Endothelial cell of umbilical vein (primary cell): ENCODE measurements around the gene NDUFAF8.

Source experiments
- EZH2 ChIP-seq: IDR thresholded peaks from 2 replicates; pipeline ENCODE4 v1.6.1; 2012; ENCODE audit warnings: borderline replicate concordance, low read depth, mild to moderate bottlenecking, moderate library complexity, low read length, inconsistent platforms; ENCODE audit not compliant: severe bottlenecking
- FOS ChIP-seq: IDR thresholded peaks from 2 replicates; pipeline ENCODE4 v1.6.1; 2011; ENCODE audit warnings: mild to moderate bottlenecking, low read length, moderate library complexity, borderline replicate concordance; ENCODE audit not compliant: insufficient read depth
- JUN ChIP-seq: IDR thresholded peaks from 2 replicates; pipeline ENCODE4 v1.6.1; 2011; ENCODE audit warnings: borderline replicate concordance, low read depth; ENCODE audit not compliant: insufficient read length, insufficient read depth
- MYC ChIP-seq: IDR thresholded peaks from one replicate; pipeline ENCODE4 v1.6.1; 2011; ENCODE audit warnings: mild to moderate bottlenecking, low read depth, low read length
- POLR2A ChIP-seq: IDR thresholded peaks from 2 replicates; pipeline ENCODE4 v1.6.1; 2012; ENCODE audit warnings: low read depth, mild to moderate bottlenecking, control low read depth, low read length
- POLR2AphosphoS5 ChIP-seq: IDR thresholded peaks from 2 replicates; pipeline ENCODE4 v1.6.1; 2012; ENCODE audit warnings: low read depth, mild to moderate bottlenecking, control low read depth, low read length, moderate library complexity; ENCODE audit not compliant: insufficient read depth
- TF ChIP-seq, protein P1 (sequence below), 2 donors: IDR thresholded peaks; 1 replicate in 1 of 2; 2 replicates in 1 of 2; pipeline ENCODE4 v1.5.1; 2011; ENCODE audit warnings: low read length in 2 of 2, mild to moderate bottlenecking in 2 of 2, moderate library complexity in 2 of 2, control low read depth in 1 of 2, inconsistent platforms in 1 of 2, low read depth in 1 of 2; ENCODE audit not compliant: insufficient read depth in 1 of 2; ENCODE audit errors: extremely low read depth in 1 of 2

DNA sequence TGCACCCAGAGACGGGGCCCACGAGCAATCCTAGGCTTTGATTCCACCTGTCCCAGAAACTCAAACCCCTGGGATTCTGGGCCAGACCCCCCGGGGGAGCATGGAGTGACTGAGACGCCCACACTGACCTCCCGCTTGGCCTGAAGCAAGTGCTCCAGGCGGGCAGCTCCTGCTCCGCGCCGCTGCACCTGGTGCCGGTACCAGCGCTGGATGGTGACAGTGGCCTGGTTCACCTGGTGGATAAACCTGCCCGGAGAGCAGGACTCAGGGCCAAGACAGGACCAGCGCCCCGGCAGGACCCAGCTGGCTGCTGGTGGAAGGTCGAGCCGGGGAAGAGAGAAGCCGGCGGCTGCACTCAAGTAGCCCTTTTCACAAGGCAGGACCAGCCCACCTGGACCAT lies 38.9 kb upstream of the NDUFAF8 start:
- TF ChIP-seq, protein P1, sequence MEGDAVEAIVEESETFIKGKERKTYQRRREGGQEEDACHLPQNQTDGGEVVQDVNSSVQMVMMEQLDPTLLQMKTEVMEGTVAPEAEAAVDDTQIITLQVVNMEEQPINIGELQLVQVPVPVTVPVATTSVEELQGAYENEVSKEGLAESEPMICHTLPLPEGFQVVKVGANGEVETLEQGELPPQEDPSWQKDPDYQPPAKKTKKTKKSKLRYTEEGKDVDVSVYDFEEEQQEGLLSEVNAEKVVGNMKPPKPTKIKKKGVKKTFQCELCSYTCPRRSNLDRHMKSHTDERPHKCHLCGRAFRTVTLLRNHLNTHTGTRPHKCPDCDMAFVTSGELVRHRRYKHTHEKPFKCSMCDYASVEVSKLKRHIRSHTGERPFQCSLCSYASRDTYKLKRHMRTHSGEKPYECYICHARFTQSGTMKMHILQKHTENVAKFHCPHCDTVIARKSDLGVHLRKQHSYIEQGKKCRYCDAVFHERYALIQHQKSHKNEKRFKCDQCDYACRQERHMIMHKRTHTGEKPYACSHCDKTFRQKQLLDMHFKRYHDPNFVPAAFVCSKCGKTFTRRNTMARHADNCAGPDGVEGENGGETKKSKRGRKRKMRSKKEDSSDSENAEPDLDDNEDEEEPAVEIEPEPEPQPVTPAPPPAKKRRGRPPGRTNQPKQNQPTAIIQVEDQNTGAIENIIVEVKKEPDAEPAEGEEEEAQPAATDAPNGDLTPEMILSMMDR (IDR thresholded peaks at IDR 0.05; ENCODE audit: extremely low read depth in 1 of 2, insufficient read depth in 1 of 2, low read depth in 1 of 2, low read length in 2 of 2) = no peak
- TF ChIP-seq POLR2AphosphoS5 (no peak), POLR2A (no peak), EZH2 (no peak), MYC (no peak), FOS (no peak), JUN (no peak)
